ENCODE results near the gene VPS33A. TPM values are rescaled to one million over a fixed set of nuclear protein-coding genes. Genes with fewer than 3 reads are reported as not detected.

VPS33A gene
- polyA plus RNA-seq, 1 experiment, result 13.2 TPM

GRCh38 chr12:122250536-122250935 lies 15.8 kb downstream of the VPS33A start:
- no peak for DNase-seq (ENCODE audit: low read depth)
- CTCF ChIA-PET, result interaction anchor here (0.6 kb wide), 1 partner anchor 9 kb away, joined by 3 read pairs; no protein-coding TSS in a partner anchor
- peaks cover 6% of the 10 kb centered on the region for H3K36me3 ChIP-seq (ENCODE audit: control insufficient read depth, insufficient read depth, low read length)
- POLR2A ChIA-PET, result no interaction called here
- H3K4me3 ChIP-seq (ENCODE audit: low read depth, low read length), result no peak overlapping the region
- no peaks in the 10 kb centered on the region for H3K27me3 ChIP-seq (ENCODE audit: control insufficient read depth, insufficient read depth, low read length)
- TF ChIP-seq CTCF (IDR thresholded peaks at IDR 0.05; ENCODE audit: insufficient read depth, low read depth, low read length), result no peak

- no peak for DNase-seq (ENCODE audit: low read depth)
- no peak for TF ChIP-seq CTCF (IDR thresholded peaks at IDR 0.05; ENCODE audit: insufficient read depth, low read depth, low read length)
- ChIA-PET POLR2A (no interaction called here), CTCF (no interaction called here)
- Histone ChIP-seq H3K27me3 (ENCODE audit: control insufficient read depth, insufficient read depth, low read length) (no peaks in the 10 kb centered on the region), H3K36me3 (ENCODE audit: control insufficient read depth, insufficient read depth, low read length) (peaks cover 6% of the 10 kb centered on the region), H3K4me3 (ENCODE audit: low read depth, low read length) (no peak overlapping the region)
Measured at GRCh38 chr12:122250047-122250446, 16.2 kb downstream of the VPS33A start.

GRCh38 chr12:122245553-122245952 lies 20.7 kb downstream of the VPS33A start:
- ChIA-PET POLR2A (no interaction called here), CTCF (interaction anchor here (1.8 kb wide), 1 partner anchor 16 kb away, joined by 4 read pairs; no protein-coding TSS in a partner anchor)
- Histone ChIP-seq H3K36me3 (ENCODE audit: control insufficient read depth, insufficient read depth, low read length) (peaks cover 8% of the 10 kb centered on the region), H3K4me3 (ENCODE audit: low read depth, low read length) (no peak overlapping the region), H3K27me3 (ENCODE audit: control insufficient read depth, insufficient read depth, low read length) (no peaks in the 10 kb centered on the region)
- no peak for DNase-seq (ENCODE audit: low read depth)
- no peak for TF ChIP-seq CTCF (IDR thresholded peaks at IDR 0.05; ENCODE audit: insufficient read depth, low read depth, low read length)

GRCh38 chr12:122244565-122245371 lies 21.5 kb downstream of the VPS33A start:
- H3K36me3 ChIP-seq (ENCODE audit: control insufficient read depth, insufficient read depth, low read length), result peaks cover 8% of the 10 kb centered on the region
- no peak overlapping the region for H3K4me3 ChIP-seq (ENCODE audit: low read depth, low read length)
- DNase-seq (ENCODE audit: low read depth), result no peak
- ChIA-PET CTCF (interaction anchor here (1.8 kb wide), 1 partner anchor 15 kb away, joined by 4 read pairs; no protein-coding TSS in a partner anchor), POLR2A (interaction anchor here (0.5 kb wide), 1 partner anchor 19 kb away, joined by 3 read pairs; the partner anchor contains the start of gene DIABLO)
- no peak for TF ChIP-seq CTCF (IDR thresholded peaks at IDR 0.05; ENCODE audit: insufficient read depth, low read depth, low read length)
- no peaks in the 10 kb centered on the region for H3K27me3 ChIP-seq (ENCODE audit: control insufficient read depth, insufficient read depth, low read length)

- ChIA-PET POLR2A (no interaction called here), CTCF (interaction anchor here (1.2 to 1.8 kb wide), 2 partner anchors 15 to 111 kb away, joined by 3 to 4 read pairs; no protein-coding TSS in a partner anchor)
- no peak for TF ChIP-seq CTCF (IDR thresholded peaks at IDR 0.05; ENCODE audit: insufficient read depth, low read depth, low read length)
- Histone ChIP-seq H3K36me3 (ENCODE audit: control insufficient read depth, insufficient read depth, low read length) (peaks cover 8% of the 10 kb centered on the region), H3K27me3 (ENCODE audit: control insufficient read depth, insufficient read depth, low read length) (no peaks in the 10 kb centered on the region), H3K4me3 (ENCODE audit: low read depth, low read length) (no peak overlapping the region)
- no peak for DNase-seq (ENCODE audit: low read depth)
Measured at GRCh38 chr12:122243965-122244364, 22.3 kb downstream of the VPS33A start.

Measured in BJ (cell line).